ENCODE data around the gene EIF4G3.
"Not testable (repeated sequence)": the region's sequence is repeated elsewhere in the genome, so short reads cannot be mapped to it uniquely, and the experiment has no call there.

DNA sequence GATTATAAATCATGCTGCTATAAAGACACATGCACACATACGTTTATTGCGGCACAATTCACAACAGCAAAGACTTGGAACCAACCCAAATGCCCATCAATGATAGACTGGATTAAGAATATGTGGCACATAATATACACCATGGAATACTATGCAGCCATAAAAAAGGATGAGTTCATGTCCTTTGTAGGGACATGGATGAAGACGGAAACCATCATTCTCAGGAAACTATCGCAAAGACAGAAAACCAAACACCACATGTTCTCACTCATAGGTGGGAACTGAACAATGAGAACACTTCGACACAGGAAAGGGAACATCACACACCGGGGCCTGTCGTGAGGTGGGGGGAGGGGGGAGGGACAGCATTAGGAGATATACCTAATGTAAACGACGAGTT, 82.4 kb downstream of the EIF4G3 start:
- not testable (repeated sequence) for TF ChIP-seq POLR2AphosphoS5 (IDR thresholded peaks at IDR 0.05; ENCODE audit: borderline replicate concordance, low read depth, low read length); EZH2 (IDR thresholded peaks at IDR 0.05); FOXP2 (optimal IDR thresholded peaks at IDR 0.05; ENCODE audit: control extremely low read depth, extremely low read length, insufficient read depth)

Data from SK-N-MC (cell line).